C4-2B (cell line): Measurements from ENCODE around the gene MVK.

Source experiments
- CTCF ChIP-seq: fragments of 450-650 bp; conservative IDR thresholded peaks from 2 replicates; pipeline ENCODE4 v1.5.1; 2017; ENCODE audit warnings: mild to moderate bottlenecking
- ZFX ChIP-seq: fragments of 450-650 bp; IDR thresholded peaks from 2 replicates; pipeline ENCODE4 v1.6.1; 2017

GRCh38 chr12:109561711-109562030, 11.9 kb upstream of the MVK start:
- TF ChIP-seq CTCF: no peak
- no peak for TF ChIP-seq ZFX
